T-helper 1 cell (primary cell): ENCODE measurements around the gene COA8.

Experiments used
- DNase-seq, 5 donors: peaks; one replicate each; pipeline ENCODE4 v3.0.0-alpha.2; 2012 to 2020

Gene COA8

GRCh38 chr14:103625356-103626095, 62.8 kb downstream of the COA8 start:
- peak in 4 of 5 donors; percentile 29 to 48 (median 34) for DNase-seq

- DNase-seq, result no peak
Measured at GRCh38 chr14:103626146-103626850, 63.5 kb downstream of the COA8 start.

- no peak for DNase-seq
Measured at GRCh38 chr14:103627073-103628025, 64.6 kb downstream of the COA8 start.

- DNase-seq, result peak in 1 of 5 donors; percentile 6
Measured at GRCh38 chr14:103628221-103628683, 65.5 kb downstream of the COA8 start.

GRCh38 chr14:103628684-103629502, 66.1 kb downstream of the COA8 start, which contains the start of gene KLC1:
TSS of gene KLC1 (plus strand) at chr14:103629211. CDS start at chr14:103654565, 25,354 bp downstream.
- peak; percentile 55 to 79 (median 74) for DNase-seq

DNA sequence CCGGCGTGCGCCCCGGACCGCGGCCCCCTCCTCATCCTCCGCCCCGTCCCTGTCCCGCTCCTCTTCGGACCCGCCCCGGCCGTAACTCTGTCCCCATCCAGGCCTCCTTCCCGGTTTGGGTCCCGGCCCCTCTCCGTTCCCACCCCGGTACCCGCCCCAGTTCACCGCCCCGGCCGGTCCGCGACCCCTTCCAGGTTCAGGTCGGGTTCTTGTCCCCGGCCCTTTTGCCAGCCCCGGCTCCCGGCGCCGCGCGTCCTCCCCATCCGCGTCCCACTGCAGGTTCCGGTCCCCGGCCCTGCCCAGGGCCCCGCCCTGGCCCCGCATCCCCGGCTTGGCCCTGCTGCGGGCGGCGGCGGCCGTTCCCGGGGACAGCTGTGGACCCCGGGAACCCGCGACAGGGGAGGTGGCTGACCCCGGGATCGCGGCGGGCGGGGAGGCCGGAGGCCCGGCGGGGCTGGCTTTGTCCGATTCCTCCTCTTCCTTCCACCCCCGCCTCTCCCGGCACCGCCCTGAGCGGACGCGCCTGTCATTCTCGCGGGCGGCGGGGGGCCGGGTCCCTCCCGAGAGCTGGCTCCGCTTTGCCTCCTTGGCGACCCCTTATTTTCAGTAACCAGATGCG, 66.9 kb downstream of the COA8 start:
- DNase-seq, result peak in 3 of 5 donors; percentile 31 to 52 (median 33)

- no peak for DNase-seq
Measured at GRCh38 chr14:103630364-103631108, 67.8 kb downstream of the COA8 start.

DNA sequence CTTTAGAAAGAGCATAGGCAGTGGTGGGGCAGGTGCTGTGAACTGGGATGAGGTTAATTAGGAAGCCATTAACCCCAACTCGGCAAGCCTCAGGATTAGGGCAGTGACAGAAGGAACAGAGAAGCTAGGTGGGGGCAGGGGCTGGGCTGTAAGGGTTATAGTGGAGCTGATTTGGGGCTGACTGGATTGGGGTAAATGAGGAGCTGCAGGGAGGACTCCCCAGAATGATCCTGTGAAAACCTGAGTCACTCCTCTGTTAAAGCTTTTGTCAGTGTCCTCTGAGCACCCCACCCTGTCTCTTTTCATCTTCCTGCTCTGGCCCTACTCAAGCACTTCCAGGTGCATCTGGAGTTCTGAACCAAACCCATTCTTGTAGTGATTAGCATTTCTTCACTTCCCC, 70.6 kb downstream of the COA8 start:
- DNase-seq, result no peak

DNA sequence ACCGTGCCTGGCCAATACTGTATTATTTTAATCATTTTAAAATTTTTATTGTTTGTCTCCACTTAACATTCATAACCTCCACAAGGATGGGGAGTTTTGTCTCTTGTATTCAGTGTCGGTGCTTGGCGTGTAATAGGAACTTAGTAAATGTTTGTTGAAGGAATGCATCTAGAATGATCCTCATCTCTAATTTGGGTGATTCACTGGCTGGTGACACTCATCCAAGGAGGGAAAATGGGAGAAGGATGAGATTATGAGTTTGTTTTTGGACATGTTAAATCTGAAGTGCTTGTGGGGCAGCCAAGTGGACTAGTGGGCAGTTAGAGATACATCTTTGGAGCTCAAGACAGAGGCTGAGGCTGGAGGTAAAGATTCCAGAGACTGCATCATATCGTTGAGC, 71.4 kb downstream of the COA8 start:
- DNase-seq, result no peak

DNA sequence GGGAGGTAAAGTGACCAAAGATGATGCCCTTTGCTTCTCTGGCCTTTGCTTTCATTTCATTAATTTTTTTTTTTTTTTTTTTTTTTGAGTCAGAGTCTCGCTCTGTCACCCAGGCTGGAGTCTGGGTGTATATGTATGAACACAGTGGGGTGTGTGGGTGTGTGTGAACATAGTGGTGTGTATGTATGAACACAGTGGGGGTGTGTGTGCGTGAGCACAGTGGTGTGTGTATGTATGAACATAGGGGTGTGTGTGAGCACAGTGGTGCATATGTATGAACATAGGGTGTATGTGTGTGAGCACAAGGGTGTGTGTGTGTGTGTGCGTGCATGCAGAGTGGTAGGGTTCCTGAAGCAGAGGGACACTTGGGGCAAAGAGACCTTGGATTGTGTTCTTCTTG, 75.8 kb downstream of the COA8 start:
- DNase-seq, result no peak
